Measurements from ENCODE around the gene ODAD4. TPM values are rescaled to one million over a fixed set of nuclear protein-coding genes. Genes with fewer than 3 reads are reported as not detected.

Gene ODAD4
- total RNA-seq, 3 donors from 2014 or later (not counting 1 experiment from before 2014, with no cell fraction given): 0.70 to 2.9 (median 0.95) TPM

DNA sequence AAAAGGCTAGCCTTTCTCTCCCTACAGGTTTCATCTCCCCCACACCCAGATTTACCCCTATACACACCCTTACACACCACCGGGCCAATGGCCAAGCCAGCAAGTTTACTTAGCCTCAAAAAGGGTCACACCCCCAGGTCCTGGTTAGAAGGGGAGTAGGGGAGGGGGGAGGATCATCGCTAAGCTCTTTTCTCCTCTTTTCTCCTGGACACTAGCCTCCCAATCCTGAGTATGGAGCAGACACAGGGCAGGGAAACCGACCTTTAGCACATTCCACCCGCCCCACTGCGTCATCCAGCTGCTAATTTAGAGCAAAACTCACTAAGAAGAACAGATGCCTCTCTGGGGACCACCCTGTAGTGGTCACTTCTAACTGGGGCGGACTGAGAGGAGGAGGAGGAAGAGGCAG, 16.1 kb upstream of the ODAD4 start:
- intact Hi-C loops (cut with micrococcal nuclease): no loop called here
- Mint-ChIP-seq H3K27me3 (ENCODE audit: low read depth in 2 of 2) (no peaks in the 10 kb centered on the region), H3K4me1 (peaks cover 41 to 49% of the 10 kb centered on the region in 2 donors), H3K9me3 (no peaks in the 10 kb centered on the region), H3K27ac (peak overlapping the region in 1 of 2 donors; percentile 56), H3K4me3 (no peak overlapping the region), H3K36me3 (no peaks in the 10 kb centered on the region)
- ATAC-seq (no peak), DNase-seq (no peak)
- no peaks in the 10 kb centered on the region for H3K27me3 ChIP-seq (ENCODE audit: control insufficient read depth, insufficient read depth, low read length)
- TF ChIP-seq, protein P1, sequence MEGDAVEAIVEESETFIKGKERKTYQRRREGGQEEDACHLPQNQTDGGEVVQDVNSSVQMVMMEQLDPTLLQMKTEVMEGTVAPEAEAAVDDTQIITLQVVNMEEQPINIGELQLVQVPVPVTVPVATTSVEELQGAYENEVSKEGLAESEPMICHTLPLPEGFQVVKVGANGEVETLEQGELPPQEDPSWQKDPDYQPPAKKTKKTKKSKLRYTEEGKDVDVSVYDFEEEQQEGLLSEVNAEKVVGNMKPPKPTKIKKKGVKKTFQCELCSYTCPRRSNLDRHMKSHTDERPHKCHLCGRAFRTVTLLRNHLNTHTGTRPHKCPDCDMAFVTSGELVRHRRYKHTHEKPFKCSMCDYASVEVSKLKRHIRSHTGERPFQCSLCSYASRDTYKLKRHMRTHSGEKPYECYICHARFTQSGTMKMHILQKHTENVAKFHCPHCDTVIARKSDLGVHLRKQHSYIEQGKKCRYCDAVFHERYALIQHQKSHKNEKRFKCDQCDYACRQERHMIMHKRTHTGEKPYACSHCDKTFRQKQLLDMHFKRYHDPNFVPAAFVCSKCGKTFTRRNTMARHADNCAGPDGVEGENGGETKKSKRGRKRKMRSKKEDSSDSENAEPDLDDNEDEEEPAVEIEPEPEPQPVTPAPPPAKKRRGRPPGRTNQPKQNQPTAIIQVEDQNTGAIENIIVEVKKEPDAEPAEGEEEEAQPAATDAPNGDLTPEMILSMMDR (IDR thresholded peaks at IDR 0.05): no peak
- peaks cover 16% of the 10 kb centered on the region for H3K4me1 ChIP-seq (ENCODE audit: control insufficient read depth, insufficient read depth, low read length)
- H3K9me3 ChIP-seq (ENCODE audit: control insufficient read depth, insufficient read depth, low read length): no peaks in the 10 kb centered on the region
- H3K4me3 ChIP-seq (ENCODE audit: low read length): no peak overlapping the region
- no peak overlapping the region for H3K27ac ChIP-seq (ENCODE audit: low read length)
- peaks cover 37% of the 10 kb centered on the region for H3K36me3 ChIP-seq (ENCODE audit: control insufficient read depth, insufficient read depth, low read length)
- WGBS (ENCODE audit: insufficient coverage): 93% methylated on average over 4 of the region's 6 CpGs

GRCh38 chr17:41915020-41915419, 15.4 kb upstream of the ODAD4 start:
- H3K27ac ChIP-seq (ENCODE audit: low read length): no peak overlapping the region
- TF ChIP-seq, protein P1 (IDR thresholded peaks at IDR 0.05): no peak
- no peak overlapping the region for H3K4me3 ChIP-seq (ENCODE audit: low read length)
- peaks cover 31% of the 10 kb centered on the region for H3K36me3 ChIP-seq (ENCODE audit: control insufficient read depth, insufficient read depth, low read length)
- intact Hi-C loops (cut with micrococcal nuclease): no loop called here
- H3K9me3 Mint-ChIP-seq: no peaks in the 10 kb centered on the region
- peaks cover 20% of the 10 kb centered on the region for H3K4me1 ChIP-seq (ENCODE audit: control insufficient read depth, insufficient read depth, low read length)
- H3K27me3 ChIP-seq (ENCODE audit: control insufficient read depth, insufficient read depth, low read length): no peaks in the 10 kb centered on the region
- H3K36me3 Mint-ChIP-seq: no peaks in the 10 kb centered on the region
- H3K27ac Mint-ChIP-seq: peak overlapping the region in 1 of 2 donors; percentile 56
- H3K4me1 Mint-ChIP-seq: peaks cover 41 to 49% of the 10 kb centered on the region in 2 donors
- no peak overlapping the region for H3K4me3 Mint-ChIP-seq
- DNase-seq: no peak
- H3K9me3 ChIP-seq (ENCODE audit: control insufficient read depth, insufficient read depth, low read length): no peaks in the 10 kb centered on the region
- no peak for ATAC-seq
- WGBS (ENCODE audit: insufficient coverage): 93% methylated on average over 5 of the region's 5 CpGs
- no peaks in the 10 kb centered on the region for H3K27me3 Mint-ChIP-seq (ENCODE audit: low read depth in 2 of 2)

DNA sequence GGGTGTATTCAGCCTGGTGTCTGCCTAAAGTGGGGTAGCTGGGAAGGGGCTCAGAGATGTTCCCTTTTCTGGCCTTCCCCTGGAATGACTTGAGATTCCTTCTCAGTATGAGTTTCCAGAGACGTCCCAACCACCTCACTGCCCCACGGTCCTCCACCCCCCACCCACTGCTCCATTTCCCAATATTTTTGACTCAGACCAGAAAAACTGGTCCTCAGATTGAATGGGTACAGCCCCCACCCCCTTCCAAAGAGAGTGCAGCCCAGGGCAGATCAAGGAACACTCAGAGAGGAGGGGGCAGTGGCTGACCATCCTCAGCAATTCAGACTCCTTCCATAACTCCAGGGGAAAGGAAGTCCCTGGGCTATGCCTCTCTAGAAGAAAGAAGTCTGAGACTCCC, 14.9 kb upstream of the ODAD4 start:
- peak overlapping the region; percentile 58 for H3K4me3 Mint-ChIP-seq
- DNase-seq: no peak
- H3K36me3 Mint-ChIP-seq: no peaks in the 10 kb centered on the region
- H3K27ac Mint-ChIP-seq: no peak overlapping the region
- H3K27ac ChIP-seq (ENCODE audit: low read length): no peak overlapping the region
- intact Hi-C loops (cut with micrococcal nuclease): no loop called here
- 93% methylated on average over 2 of the region's 2 CpGs for WGBS (ENCODE audit: insufficient coverage)
- H3K9me3 ChIP-seq (ENCODE audit: control insufficient read depth, insufficient read depth, low read length): no peaks in the 10 kb centered on the region
- TF ChIP-seq, protein P1 (IDR thresholded peaks at IDR 0.05): no peak
- H3K4me1 ChIP-seq (ENCODE audit: control insufficient read depth, insufficient read depth, low read length): peaks cover 20% of the 10 kb centered on the region
- no peak for ATAC-seq
- no peaks in the 10 kb centered on the region for H3K27me3 ChIP-seq (ENCODE audit: control insufficient read depth, insufficient read depth, low read length)
- no peaks in the 10 kb centered on the region for H3K27me3 Mint-ChIP-seq (ENCODE audit: low read depth in 2 of 2)
- H3K4me1 Mint-ChIP-seq: peaks cover 41 to 49% of the 10 kb centered on the region in 2 donors
- H3K36me3 ChIP-seq (ENCODE audit: control insufficient read depth, insufficient read depth, low read length): peaks cover 25% of the 10 kb centered on the region
- H3K4me3 ChIP-seq (ENCODE audit: low read length): no peak overlapping the region
- no peaks in the 10 kb centered on the region for H3K9me3 Mint-ChIP-seq

GRCh38 chr17:41917192-41917591, 13.2 kb upstream of the ODAD4 start:
- Histone ChIP-seq H3K9me3 (ENCODE audit: control insufficient read depth, insufficient read depth, low read length) (no peaks in the 10 kb centered on the region), H3K4me3 (ENCODE audit: low read length) (no peak overlapping the region), H3K4me1 (ENCODE audit: control insufficient read depth, insufficient read depth, low read length) (peaks cover 20% of the 10 kb centered on the region), H3K27me3 (ENCODE audit: control insufficient read depth, insufficient read depth, low read length) (no peaks in the 10 kb centered on the region), H3K36me3 (ENCODE audit: control insufficient read depth, insufficient read depth, low read length) (peaks cover 10% of the 10 kb centered on the region), H3K27ac (ENCODE audit: low read length) (no peak overlapping the region)
- intact Hi-C loops (cut with micrococcal nuclease): no loop called here
- Mint-ChIP-seq H3K4me1 (peaks cover 41 to 49% of the 10 kb centered on the region in 2 donors), H3K36me3 (no peaks in the 10 kb centered on the region), H3K27me3 (ENCODE audit: low read depth in 2 of 2) (no peaks in the 10 kb centered on the region), H3K27ac (peak overlapping the region; percentile 74 to 91), H3K9me3 (no peaks in the 10 kb centered on the region), H3K4me3 (peak overlapping the region; percentile 96)
- ATAC-seq: no peak
- 73% methylated on average over 4 of the region's 4 CpGs for WGBS (ENCODE audit: insufficient coverage)
- peak in 1 of 2 donors; percentile 8 for DNase-seq
- TF ChIP-seq, protein P1 (IDR thresholded peaks at IDR 0.05): no peak

Measured in natural killer cell (primary cell).